ENCODE results near the gene SEMA4C. TPM values are rescaled to one million over a fixed set of nuclear protein-coding genes. Genes with fewer than 3 reads are reported as not detected.

SEMA4C gene
- total and polyA plus RNA-seq, 2 experiments from 2014 or later = 27.9 to 53.6 TPM

DNA sequence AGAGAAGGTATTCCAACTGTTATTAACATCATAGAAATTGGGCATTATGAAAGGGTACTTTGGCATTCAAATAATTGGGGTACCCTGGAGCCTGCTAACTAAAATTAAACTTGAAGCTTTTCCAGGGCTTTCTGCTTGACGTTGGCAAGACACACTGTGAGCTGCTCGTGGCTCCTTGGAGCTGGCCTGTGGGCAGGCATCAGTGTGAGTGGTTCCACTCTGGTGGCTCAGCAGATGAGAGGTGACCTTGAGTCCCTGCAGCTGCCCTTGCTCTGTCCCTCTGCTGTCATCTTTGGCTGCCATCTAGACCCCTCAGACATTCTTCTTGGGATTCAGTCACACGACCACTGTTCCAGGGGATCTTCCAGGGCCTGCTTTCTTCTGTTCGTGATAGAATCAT is 47.1 kb downstream of the SEMA4C start:
- no peak for DNase-seq (ENCODE audit: low read depth in 1 of 2, low spot score in 1 of 2)
- peak overlapping the region; percentile 48 for H3K27ac ChIP-seq
- H3K4me3 ChIP-seq = no peak overlapping the region
- H3K9me3 ChIP-seq (ENCODE audit: low read depth) = no peaks in the 10 kb centered on the region
- peaks cover 41% of the 10 kb centered on the region for H3K4me1 ChIP-seq (ENCODE audit: low read depth)
- H3K36me3 ChIP-seq = peaks cover 10% of the 10 kb centered on the region
- H3K27me3 ChIP-seq = no peaks in the 10 kb centered on the region
- TF ChIP-seq, protein P1, sequence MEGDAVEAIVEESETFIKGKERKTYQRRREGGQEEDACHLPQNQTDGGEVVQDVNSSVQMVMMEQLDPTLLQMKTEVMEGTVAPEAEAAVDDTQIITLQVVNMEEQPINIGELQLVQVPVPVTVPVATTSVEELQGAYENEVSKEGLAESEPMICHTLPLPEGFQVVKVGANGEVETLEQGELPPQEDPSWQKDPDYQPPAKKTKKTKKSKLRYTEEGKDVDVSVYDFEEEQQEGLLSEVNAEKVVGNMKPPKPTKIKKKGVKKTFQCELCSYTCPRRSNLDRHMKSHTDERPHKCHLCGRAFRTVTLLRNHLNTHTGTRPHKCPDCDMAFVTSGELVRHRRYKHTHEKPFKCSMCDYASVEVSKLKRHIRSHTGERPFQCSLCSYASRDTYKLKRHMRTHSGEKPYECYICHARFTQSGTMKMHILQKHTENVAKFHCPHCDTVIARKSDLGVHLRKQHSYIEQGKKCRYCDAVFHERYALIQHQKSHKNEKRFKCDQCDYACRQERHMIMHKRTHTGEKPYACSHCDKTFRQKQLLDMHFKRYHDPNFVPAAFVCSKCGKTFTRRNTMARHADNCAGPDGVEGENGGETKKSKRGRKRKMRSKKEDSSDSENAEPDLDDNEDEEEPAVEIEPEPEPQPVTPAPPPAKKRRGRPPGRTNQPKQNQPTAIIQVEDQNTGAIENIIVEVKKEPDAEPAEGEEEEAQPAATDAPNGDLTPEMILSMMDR (IDR thresholded peaks at IDR 0.05; ENCODE audit: low read depth, low read length) = no peak

DNA sequence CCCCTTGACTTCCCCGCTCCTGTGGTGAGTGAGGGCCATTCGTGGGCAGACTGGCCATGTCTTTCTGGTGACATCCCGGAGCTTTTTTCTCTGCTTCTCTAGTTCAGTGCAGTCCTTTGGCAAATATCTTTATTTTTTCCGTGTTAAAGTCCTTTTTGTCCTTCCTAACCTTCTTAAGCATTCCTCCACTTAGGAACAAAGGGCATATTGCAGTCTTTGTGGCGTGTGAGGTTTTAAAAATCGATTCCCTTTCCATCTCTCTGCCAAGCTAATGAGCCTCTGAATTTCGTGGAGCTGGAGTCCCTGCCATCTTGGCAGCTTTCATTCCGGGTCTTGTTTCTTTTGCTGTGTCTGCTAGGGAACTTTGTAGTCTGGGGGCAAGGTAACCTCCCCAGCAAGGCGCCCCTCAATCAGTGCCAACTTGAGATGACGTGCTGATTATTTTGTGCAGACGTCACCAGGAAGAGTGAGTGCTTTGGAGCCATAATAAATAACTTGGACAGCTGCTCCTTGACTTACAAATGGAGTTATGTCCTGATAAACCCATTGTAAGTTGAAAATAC is 48.7 kb downstream of the SEMA4C start:
- H3K36me3 ChIP-seq = no peaks in the 10 kb centered on the region
- H3K27me3 ChIP-seq = no peaks in the 10 kb centered on the region
- H3K4me3 ChIP-seq = no peak overlapping the region
- DNase-seq (ENCODE audit: low read depth in 1 of 2, low spot score in 1 of 2) = no peak
- TF ChIP-seq, protein P1 (IDR thresholded peaks at IDR 0.05; ENCODE audit: low read depth, low read length) = no peak
- H3K9me3 ChIP-seq (ENCODE audit: low read depth) = no peaks in the 10 kb centered on the region
- H3K27ac ChIP-seq = peak overlapping the region; percentile 58
- peaks cover 48% of the 10 kb centered on the region for H3K4me1 ChIP-seq (ENCODE audit: low read depth)

DNA sequence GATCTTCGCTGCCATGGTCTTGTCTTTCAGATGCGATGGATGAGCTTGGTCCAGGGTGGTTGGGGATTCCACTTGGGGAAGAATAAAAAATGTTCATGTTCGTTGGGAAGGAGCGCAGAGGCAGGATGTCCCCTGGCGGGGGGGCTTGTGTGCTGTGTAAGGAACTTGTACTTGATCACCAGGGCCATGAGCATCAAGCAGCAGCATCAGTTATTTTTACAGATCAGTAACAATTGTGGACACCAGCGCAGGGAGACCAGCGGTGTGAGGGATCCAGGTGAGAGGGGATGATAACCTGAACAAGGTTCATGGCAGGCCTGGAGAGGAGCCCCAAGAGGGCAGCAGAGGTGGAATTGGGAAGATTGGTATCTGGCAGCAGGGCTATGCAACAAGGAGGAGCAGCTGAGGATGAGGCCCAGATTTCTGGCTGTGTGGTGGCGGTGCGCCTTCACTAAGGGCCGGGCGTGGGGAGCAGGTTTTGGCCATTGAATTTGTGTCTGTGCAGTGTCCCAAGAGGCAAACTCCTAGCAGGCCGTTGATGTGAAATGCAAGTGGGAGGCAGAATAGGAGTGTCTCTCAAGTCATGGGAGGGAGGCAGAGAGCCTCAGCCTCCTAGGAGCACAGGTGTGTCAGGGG is 49.9 kb downstream of the SEMA4C start:
- Histone ChIP-seq H3K4me1 (ENCODE audit: low read depth) (peaks cover 48% of the 10 kb centered on the region), H3K36me3 (no peaks in the 10 kb centered on the region), H3K4me3 (no peak overlapping the region), H3K27me3 (no peaks in the 10 kb centered on the region), H3K27ac (peak overlapping the region; percentile 14), H3K9me3 (ENCODE audit: low read depth) (no peaks in the 10 kb centered on the region)
- TF ChIP-seq, protein P1 (IDR thresholded peaks at IDR 0.05; ENCODE audit: low read depth, low read length) = no peak
- no peak for DNase-seq (ENCODE audit: low read depth in 1 of 2, low spot score in 1 of 2)

DNA sequence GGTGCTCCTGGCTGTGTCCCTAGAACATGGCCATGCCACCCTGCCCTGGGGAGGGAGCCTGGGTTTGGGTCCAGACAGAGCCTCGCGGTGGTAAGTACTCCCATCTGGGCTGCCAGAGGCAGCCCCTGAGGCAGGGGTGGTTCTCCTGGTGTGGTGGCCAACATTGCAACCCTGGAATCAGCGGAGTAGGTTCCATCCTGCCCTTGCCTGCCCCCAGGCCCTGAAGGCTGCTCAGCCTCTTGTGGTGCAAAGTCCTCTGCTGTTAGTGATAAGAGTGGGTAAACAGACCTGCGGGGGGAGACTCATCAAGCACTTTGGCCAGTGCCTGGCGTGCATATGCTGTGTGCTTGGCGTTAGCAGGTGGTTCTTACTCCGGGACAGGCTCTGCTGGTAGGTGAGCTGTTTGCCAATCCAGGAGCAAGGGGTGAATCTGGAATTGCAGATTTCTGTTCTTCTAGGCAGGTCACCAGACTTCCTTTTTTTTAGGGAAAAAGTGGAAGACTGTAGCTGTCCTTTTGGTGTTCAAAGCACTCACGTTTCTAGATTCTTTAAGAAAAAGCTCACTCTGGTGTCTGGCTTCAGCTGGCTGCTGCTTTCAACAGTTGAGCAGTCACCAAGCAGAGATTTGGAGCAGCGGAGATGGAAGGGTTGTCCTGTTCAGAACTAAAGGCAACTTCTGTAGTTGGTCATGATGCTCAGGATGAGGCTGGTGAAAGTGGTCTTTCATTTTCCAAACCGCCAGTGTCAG is 50.6 kb downstream of the SEMA4C start:
- H3K4me3 ChIP-seq = no peak overlapping the region
- peaks cover 44% of the 10 kb centered on the region for H3K4me1 ChIP-seq (ENCODE audit: low read depth)
- DNase-seq (ENCODE audit: low read depth in 1 of 2, low spot score in 1 of 2) = peak in 1 of 2 donors; percentile 49
- H3K36me3 ChIP-seq = no peaks in the 10 kb centered on the region
- H3K9me3 ChIP-seq (ENCODE audit: low read depth) = no peaks in the 10 kb centered on the region
- H3K27ac ChIP-seq = no peak overlapping the region
- TF ChIP-seq, protein P1 (IDR thresholded peaks at IDR 0.05; ENCODE audit: low read depth, low read length) = no peak
- no peaks in the 10 kb centered on the region for H3K27me3 ChIP-seq

DNA sequence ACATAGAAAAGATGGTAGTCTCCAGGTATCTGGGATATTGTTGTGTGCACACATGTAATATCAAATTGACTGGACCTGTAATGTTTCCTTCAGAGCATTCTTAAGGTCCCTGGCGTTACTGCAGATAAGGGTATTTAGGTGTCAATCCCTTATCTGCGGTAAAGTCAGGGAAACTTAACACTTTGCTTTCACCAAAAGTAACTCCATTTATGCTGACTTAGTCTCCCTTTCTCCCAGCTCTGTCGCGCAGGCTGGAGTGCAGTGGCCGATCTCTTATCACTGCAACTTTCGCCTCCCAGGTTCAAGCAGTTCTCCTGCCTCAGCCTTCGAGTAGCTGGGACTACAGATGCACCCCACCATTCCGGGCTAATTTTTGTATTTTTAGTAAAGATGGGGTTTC is 52.0 kb downstream of the SEMA4C start:
- Histone ChIP-seq H3K9me3 (ENCODE audit: low read depth) (no peaks in the 10 kb centered on the region), H3K27ac (no peak overlapping the region), H3K36me3 (no peaks in the 10 kb centered on the region), H3K4me3 (peak overlapping the region; percentile 59), H3K4me1 (ENCODE audit: low read depth) (peaks cover 40% of the 10 kb centered on the region), H3K27me3 (no peaks in the 10 kb centered on the region)
- DNase-seq (ENCODE audit: low read depth in 1 of 2, low spot score in 1 of 2) = no peak
- TF ChIP-seq, protein P1 (IDR thresholded peaks at IDR 0.05; ENCODE audit: low read depth, low read length) = no peak

Data from cardiac muscle cell (in vitro differentiated cells and primary cell).